HG02981 (cell line): Measurements from ENCODE around the gene ICA1L.
"Not testable (repeated sequence)": the region's sequence is repeated elsewhere in the genome, so short reads cannot be mapped to it uniquely, and the experiment has no call there.

Source experiments
- ATAC-seq: cut with Tn5 transposase; IDR thresholded peaks from one replicate; pipeline ENCODE4 v1.9.1; 2021; ENCODE audit warnings: mild to moderate bottlenecking, moderate library complexity; ENCODE audit not compliant: unreplicated experiment

The ICA1L gene

GRCh38 chr2:202871300-202872141, at the start of gene ICA1L:
ICA1L (minus strand) TSS chr2:202871766; CDS start chr2:202829009, 42,757 bp downstream.
- peak; percentile 46 for ATAC-seq

DNA sequence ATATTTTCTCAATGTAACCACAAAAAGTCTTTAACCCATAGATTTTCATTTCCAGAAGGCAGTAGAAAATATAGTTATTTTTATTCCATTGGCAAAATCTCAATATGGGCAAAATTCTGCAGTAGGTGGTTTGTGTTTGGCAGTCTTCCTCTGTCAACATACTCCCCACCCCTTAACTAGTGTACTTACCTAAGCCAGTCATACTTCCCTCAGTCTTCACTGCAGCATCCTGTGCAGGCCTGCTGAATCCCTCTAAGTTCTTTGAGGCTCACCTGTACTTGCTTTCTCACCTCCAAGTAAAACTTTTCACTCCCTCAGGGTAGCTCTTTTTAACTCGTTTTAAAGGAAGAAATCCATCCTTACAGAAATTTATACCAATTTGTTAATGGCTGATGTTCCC, 47.3 kb upstream of the ICA1L start:
- no peak for ATAC-seq

GRCh38 chr2:202912342-202913201, 41.0 kb upstream of the ICA1L start:
- ATAC-seq = peak; percentile 52

- peak; percentile 71 for ATAC-seq
Measured at GRCh38 chr2:202911512-202912341, 40.2 kb upstream of the ICA1L start, which contains the start of the genes CARF and WDR12. CARF (plus strand) TSS chr2:202912275; CDS start chr2:202941903, 29,628 bp downstream. WDR12 (minus strand) TSS chr2:202911673; CDS start chr2:202911476, 197 bp downstream.

DNA sequence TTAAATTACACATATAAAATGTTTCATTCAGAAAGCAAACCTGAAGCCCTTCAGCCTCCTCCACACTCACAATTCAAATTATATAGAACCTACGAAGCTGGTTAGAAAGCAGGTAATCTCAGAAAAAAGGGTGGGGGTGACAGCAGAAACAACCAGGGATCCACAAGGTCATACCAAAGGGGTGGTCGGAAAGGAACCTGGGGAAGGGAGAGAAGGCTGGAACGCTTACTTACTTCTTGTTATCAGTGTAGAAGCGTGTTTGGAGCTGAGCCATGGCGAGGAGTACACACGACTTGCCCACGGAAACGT, 39.6 kb upstream of the ICA1L start:
- no peak for ATAC-seq

DNA sequence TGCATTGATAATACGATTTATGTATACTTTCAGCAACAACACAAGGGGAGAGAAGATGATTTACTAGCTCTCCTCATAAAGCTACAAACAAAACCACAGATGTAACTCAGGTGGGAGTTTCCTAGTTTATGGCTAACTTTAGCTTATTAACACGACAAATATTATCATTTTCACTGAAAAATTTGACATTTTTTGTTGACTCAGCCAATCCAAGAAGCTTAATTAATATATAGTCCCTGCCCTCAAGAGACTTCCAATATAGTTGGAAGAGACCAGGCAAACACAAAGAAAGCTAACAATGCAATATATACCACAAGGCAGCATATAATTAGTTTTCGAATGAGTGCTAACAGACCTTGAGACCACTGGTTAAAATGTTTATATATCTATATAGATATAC, 39.1 kb upstream of the ICA1L start:
- ATAC-seq = no peak

DNA sequence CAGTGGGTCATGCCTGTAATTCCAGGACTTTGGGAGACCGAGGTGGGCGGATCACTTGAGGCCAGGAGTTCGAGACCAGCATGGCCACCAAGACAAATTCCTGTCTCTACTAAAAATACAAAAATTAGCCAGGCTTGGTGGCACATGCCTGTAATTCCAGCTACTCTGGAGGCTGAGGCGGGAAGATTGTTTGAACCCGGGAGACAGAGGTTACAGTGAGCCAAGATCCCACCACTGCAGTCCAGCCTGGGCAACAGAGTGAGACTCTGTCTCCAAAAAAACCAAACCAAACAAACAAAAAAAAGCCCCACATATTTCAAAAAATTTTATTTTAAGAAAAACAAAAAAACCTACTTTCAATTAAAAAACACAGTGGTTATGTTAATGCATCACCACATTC, 38.7 kb upstream of the ICA1L start:
- ATAC-seq = not testable (repeated sequence)

GRCh38 chr2:202909394-202910192, 38.0 kb upstream of the ICA1L start:
- no peak for ATAC-seq

DNA sequence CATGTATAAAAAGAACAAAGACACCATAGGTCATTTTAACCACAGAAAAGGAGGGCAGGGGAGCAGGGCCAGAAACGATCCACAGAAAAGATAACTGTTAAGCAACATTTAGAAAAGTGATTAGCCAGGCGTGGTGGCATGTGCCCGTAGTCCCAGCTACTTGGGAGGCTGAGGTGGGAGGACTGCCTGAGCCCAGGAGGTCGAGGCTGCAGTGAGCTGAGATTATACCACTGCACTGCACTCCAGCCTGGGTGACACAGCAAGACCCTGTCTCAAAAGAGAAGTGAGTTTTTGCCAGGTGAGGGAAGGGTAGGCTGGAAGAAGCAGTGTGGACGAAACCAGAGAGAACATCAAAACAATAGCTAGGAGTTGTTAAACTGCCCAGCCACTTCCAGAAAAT, 36.6 kb upstream of the ICA1L start:
- ATAC-seq = no peak

DNA sequence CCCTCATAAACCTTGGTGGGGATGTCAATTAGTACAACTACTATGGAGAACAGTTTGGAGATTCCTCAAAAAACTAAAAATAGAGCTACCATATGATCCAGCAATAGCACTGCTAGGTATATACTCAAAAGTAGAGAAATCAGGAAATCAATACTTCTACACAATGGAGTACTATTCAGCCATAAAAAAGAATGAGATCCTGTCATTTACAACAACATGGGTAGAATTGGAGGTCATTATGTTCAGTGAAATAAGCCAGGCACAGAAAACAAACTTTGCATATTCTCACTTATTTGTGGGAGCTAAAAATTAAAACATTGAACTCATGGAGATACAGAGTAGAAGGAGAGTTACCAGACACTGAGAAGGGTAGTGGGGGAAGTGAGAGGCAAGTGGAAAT, 33.9 kb upstream of the ICA1L start:
- not testable (repeated sequence) for ATAC-seq

GRCh38 chr2:202885190-202885589, 13.6 kb upstream of the ICA1L start:
- ATAC-seq = no peak

DNA sequence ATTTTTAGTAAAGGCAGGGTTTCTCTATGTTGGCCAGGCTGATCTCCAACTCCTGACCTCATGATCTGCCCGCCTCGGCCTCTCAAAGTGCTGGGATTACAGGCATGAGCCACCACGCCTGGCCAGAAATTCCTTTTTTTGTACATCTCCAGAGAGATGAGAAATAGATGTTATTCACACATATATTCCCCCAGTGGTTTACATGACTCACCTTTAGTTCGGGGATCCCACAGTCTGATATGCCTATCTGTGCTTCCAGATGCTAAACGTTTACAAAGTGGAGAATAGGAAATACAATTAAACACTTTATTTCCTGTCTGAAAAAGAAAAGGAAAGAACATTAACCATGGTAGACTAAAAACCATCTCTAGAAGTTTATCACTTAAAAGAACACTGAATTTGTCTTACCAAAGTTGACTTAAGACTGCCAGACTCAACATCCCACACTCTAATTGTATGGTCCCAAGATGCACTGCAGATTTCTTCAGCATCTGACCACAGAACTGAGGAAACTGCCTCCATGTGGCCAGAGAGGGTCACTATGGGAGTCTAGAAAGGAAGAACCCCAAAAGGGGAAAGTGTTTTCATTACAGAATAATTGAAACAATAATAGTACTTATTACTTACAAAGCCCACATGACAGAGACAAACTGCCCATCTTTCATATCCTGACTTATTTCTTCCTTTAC, 12.6 kb upstream of the ICA1L start:
- ATAC-seq = no peak

- ATAC-seq = no peak
Measured at GRCh38 chr2:202881570-202881969, 10.0 kb upstream of the ICA1L start.

- no peak for ATAC-seq
Measured at GRCh38 chr2:202877699-202878098, 6.1 kb upstream of the ICA1L start.

DNA sequence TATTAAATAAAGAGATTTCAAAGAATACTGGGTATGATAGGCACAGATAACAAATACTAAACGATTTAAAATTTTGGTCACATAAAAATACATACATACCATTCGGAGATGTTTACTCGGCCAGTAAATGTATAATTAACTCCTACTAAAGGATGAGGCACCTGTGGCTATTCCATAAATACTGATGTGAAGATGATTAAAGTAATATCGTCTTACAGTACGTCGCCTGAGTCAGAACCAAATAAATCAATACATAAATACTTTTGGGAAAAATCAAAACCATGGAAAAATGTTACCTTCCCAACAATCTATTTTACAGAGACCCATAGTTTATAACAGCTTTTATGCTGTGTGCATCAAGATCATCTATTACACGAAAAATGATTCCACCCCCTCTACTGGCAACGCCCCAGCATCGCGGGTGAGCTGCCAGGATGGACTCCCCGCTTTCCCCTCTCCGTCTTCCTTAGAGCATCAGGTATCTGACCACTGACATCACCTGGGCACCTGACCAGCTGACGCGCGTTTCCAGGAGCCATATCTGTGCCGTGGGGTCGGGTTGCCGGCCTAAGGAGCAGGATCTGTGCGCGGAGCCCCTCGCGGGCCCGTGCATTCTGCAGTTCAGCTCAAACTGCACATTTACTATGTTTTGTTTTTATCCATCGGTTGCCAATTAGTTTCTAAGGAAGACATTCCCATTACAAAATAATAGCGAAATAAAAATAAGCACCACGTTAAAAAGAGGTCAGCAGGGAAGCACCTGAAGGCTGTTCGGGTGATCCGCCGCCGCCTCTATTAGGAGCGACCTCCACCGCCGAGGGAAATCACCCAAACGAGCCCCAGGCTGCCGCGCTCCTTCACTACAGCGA, 901 bp downstream of the ICA1L start:
- peak; percentile 68 for ATAC-seq

DNA sequence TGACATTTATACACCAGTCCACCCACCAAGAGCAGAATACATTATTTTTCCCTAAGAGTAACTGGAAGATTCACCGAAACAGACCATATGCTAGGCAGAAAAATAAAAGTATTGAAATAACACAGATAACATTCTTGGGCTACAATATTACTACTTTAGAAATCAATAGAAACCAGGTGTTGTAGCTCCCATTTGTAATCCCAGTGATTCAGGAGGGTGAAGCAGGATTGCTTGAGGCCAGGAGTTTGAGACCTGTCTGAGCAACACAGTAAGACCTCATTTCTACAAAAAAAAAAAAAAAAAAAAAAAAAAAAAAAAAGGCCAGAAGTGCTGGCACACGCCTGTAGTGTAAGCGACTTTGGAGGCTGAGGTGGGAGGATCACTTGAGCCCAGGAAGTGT, 9.6 kb downstream of the ICA1L start:
- no peak for ATAC-seq

DNA sequence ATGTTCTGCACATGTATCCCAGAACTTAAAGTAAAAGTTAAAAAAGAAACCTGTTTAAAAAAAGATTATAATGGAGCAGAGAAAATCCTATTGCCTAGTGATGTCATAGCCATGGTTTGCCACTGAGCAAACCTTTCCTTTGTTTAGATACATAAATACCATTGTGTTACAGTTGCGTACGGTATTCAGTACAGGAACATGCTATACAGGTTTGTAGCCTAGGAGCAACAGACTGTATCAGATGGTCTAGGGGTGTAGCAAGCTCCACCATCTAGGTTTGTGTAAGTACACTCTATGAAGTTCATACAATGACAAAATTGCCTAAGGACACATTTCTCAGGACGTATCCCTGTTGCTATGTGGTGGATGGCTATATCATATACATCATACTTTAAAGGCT, 13.0 kb downstream of the ICA1L start:
- no peak for ATAC-seq

DNA sequence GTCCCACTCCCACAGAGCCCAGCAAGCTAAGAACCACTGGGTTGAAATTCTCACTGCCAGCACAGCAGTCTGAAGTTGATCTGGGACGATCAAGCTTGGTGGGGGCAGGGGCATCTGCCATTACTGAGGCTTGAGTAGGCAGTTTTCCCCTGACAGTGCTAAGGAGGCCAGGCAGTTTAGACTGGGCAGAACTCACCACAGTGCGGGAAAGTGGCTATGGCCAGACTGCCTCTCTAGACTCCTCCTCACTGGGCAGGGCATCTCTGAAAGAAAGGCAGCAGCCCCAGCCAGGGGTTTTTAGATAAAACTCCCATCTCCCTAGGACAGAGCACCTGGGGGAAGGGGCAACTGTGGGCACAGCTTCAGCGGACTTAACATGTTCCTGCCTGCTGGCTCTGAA, 22.2 kb downstream of the ICA1L start:
- not testable (repeated sequence) for ATAC-seq

- ATAC-seq = no peak
Measured at GRCh38 chr2:202848813-202849212, 22.8 kb downstream of the ICA1L start.
